HCT116 (cell line): Measurements from ENCODE around the gene ZEB2. TPM values are rescaled to one million over a fixed set of nuclear protein-coding genes. Genes with fewer than 3 reads are reported as not detected.

Experiments used
- ATAC-seq: fragments of 200-7000 bp; cut with Tn5 transposase; 2 replicates; pipeline ENCODE4 v1.9.1; 2020; ENCODE audit warnings: mild to moderate bottlenecking, moderate library complexity
- BruUV-seq: library from RNA; stranded (reverse); fragments of 400-500 nt; replicated peaks from 2 replicates; lab custom pipeline; 2021; lab: Mats Ljungman, UMichigan
- CTCF ChIA-PET: fragments of 300-600 bp; sonication (Branson Sonifier 250); formaldehyde crosslinking; loops from one replicate; lab custom pipeline; 2021; ENCODE audit warnings: antibody characterized with exemption; lab: Charles Lee
- POLR2A ChIA-PET: fragments of 300-600, 350-600 bp; sonication (Branson Sonifier 250); formaldehyde crosslinking; loops from one replicate; lab custom pipeline; 2021; ENCODE audit warnings: antibody characterized with exemption; lab: Charles Lee
- RAD21 ChIA-PET, 2 experiments: fragments of 300-600 bp; sonication (Branson Sonifier 250); formaldehyde crosslinking; loops; one replicate each; lab custom pipeline; 2023; ENCODE audit warnings: low total read pairs in 2 of 2; ENCODE audit not compliant: uncharacterized antibody in 2 of 2, unreplicated experiment in 2 of 2, low non-redundant PET in 1 of 2; lab: Charles Lee
- DNase-seq: peaks from one replicate; pipeline ENCODE4 v3.0.0-alpha.2; 2010; ENCODE audit warnings: low read depth, low spot score
- H2AFZ ChIP-seq: fragments of 200-600 bp; shearing (Covaris generic), sonication (generic); 2 replicates; pipeline ENCODE4 v1.6.1; 2017; ENCODE audit warnings: low read depth, mixed run types, mixed read lengths, antibody characterized with exemption, low read length; ENCODE audit not compliant: poor library complexity, severe bottlenecking
- H3K27ac ChIP-seq: 2 replicates; pipeline ENCODE4 v1.5.1; 2012; ENCODE audit warnings: low read depth, low read length
- H3K27me3 ChIP-seq: fragments of 200-600 bp; sonication (generic); 2 replicates; pipeline ENCODE4 v1.6.1; 2016; ENCODE audit warnings: mixed run types, low read length, mixed read lengths; ENCODE audit not compliant: insufficient read depth
- H3K36me3 ChIP-seq, 2 experiments: fragments of 200-500 bp in 1 of 2; fragments of 200-600 bp in 1 of 2; sonication (Bioruptor generic) in 1 of 2; sonication (generic) in 1 of 2; 2 replicates each; pipeline versions ENCODE4 v1.5.1 to v1.6.1; 2014 to 2016; ENCODE audit warnings: low read length in 2 of 2, inconsistent platforms in 1 of 2, mixed read lengths in 1 of 2, mixed run types in 1 of 2; ENCODE audit not compliant: insufficient read depth in 2 of 2, control insufficient read depth in 1 of 2
- H3K4me1 ChIP-seq, 2 experiments: fragments of 200-600 bp in 1 of 2; sonication (generic) in 1 of 2; 2 replicates each; pipeline versions ENCODE4 v1.5.1 to v1.6.1; 2012 to 2017; ENCODE audit warnings: low read length in 2 of 2, inconsistent platforms in 1 of 2, mild to moderate bottlenecking in 1 of 2, mixed read lengths in 1 of 2, mixed run types in 1 of 2, moderate library complexity in 1 of 2; ENCODE audit not compliant: insufficient read depth in 2 of 2, control insufficient read depth in 1 of 2
- H3K4me2 ChIP-seq: fragments of 200-600 bp; sonication (generic); 2 replicates; pipeline ENCODE4 v1.6.1; 2017; ENCODE audit warnings: mixed run types, low read length, mixed read lengths
- H3K4me3 ChIP-seq, 2 experiments: fragments of 200-600 bp in 1 of 2; sonication (generic) in 1 of 2; replicated peaks in 1 of 2; 2 replicates each; pipeline ENCODE4 v1.5.1; 2011 to 2016; ENCODE audit warnings: low read length in 2 of 2, control low read depth in 1 of 2, low read depth in 1 of 2, mild to moderate bottlenecking in 1 of 2, mixed read lengths in 1 of 2, mixed run types in 1 of 2
- H3K79me2 ChIP-seq: fragments of 200-600 bp; sonication (generic); 2 replicates; pipeline ENCODE4 v1.6.1; 2017; ENCODE audit warnings: mild to moderate bottlenecking, mixed run types, low read length, moderate library complexity, mixed read lengths; ENCODE audit not compliant: insufficient read depth
- H3K9ac ChIP-seq: fragments of 200-600 bp; sonication (generic); 2 replicates; pipeline ENCODE4 v1.6.1; 2016; ENCODE audit warnings: low read length, mixed read lengths
- H3K9me2 ChIP-seq: fragments of 200-600 bp; sonication (generic), shearing (Covaris generic); 2 replicates; pipeline ENCODE4 v1.6.1; 2017; ENCODE audit warnings: mixed run types, mild to moderate bottlenecking, moderate library complexity; ENCODE audit not compliant: insufficient read depth
- H3K9me3 ChIP-seq, 2 experiments: fragments of 200-500 bp in 1 of 2; fragments of 200-600 bp in 1 of 2; sonication (Bioruptor generic) in 1 of 2; sonication (generic) in 1 of 2; 2 replicates each; pipeline ENCODE4 v1.6.1; 2014 to 2017; ENCODE audit warnings: low read length in 2 of 2, mixed read lengths in 2 of 2, inconsistent platforms in 1 of 2, low read depth in 1 of 2, mild to moderate bottlenecking in 1 of 2, mixed run types in 1 of 2, moderate library complexity in 1 of 2; ENCODE audit not compliant: control insufficient read depth in 1 of 2, insufficient read depth in 1 of 2
- H4K20me1 ChIP-seq: fragments of 200-600 bp; sonication (generic), shearing (Covaris generic); 2 replicates; pipeline ENCODE4 v1.6.1; 2017; ENCODE audit warnings: mixed run types, mild to moderate bottlenecking, moderate library complexity; ENCODE audit not compliant: insufficient read depth
- CEBPB ChIP-seq: IDR thresholded peaks from 2 replicates; pipeline ENCODE4 v1.6.1; 2012; ENCODE audit warnings: low read depth
- ELF1 ChIP-seq: IDR thresholded peaks from 2 replicates; pipeline ENCODE4 v1.6.1; 2012; ENCODE audit warnings: low read depth, borderline replicate concordance
- EZH2 ChIP-seq: fragments of 200-600 bp; sonication (generic); IDR thresholded peaks from 2 replicates; pipeline ENCODE4 v1.6.1; 2017; ENCODE audit warnings: antibody characterized with exemption, mixed run types
- EZH2phosphoT487 ChIP-seq: fragments of 200-600 bp; IDR thresholded peaks from 2 replicates; pipeline ENCODE4 v1.6.1; 2018; ENCODE audit warnings: antibody characterized with exemption, borderline replicate concordance
- FOSL1 ChIP-seq: IDR thresholded peaks from 2 replicates; pipeline ENCODE4 v1.6.1; 2012; ENCODE audit warnings: low read depth
- JUND ChIP-seq: IDR thresholded peaks from 2 replicates; pipeline ENCODE4 v1.6.1; 2012
- MAX ChIP-seq: IDR thresholded peaks from 2 replicates; pipeline ENCODE4 v1.6.1; 2012
- POLR2A ChIP-seq: IDR thresholded peaks from 2 replicates; pipeline ENCODE4 v1.7.0; 2011; ENCODE audit warnings: borderline replicate concordance; ENCODE audit not compliant: insufficient read depth, insufficient read length; ENCODE audit errors: extremely low read depth
- POLR2AphosphoS5 ChIP-seq: IDR thresholded peaks from 2 replicates; pipeline ENCODE4 v1.6.1; 2011; ENCODE audit warnings: mild to moderate bottlenecking, low read depth, low read length, moderate library complexity
- RAD21 ChIP-seq: IDR thresholded peaks from 2 replicates; pipeline ENCODE4 v1.6.1; 2012; ENCODE audit warnings: low read depth, mild to moderate bottlenecking
- SIN3A ChIP-seq: IDR thresholded peaks from 2 replicates; pipeline ENCODE4 v1.6.1; 2012; ENCODE audit warnings: low read depth
- SP1 ChIP-seq: IDR thresholded peaks from 2 replicates; pipeline ENCODE4 v1.6.1; 2012; ENCODE audit warnings: low read depth
- SRF ChIP-seq: IDR thresholded peaks from 2 replicates; pipeline ENCODE4 v1.6.1; 2012; ENCODE audit warnings: low read depth
- TCF7L2 ChIP-seq: IDR thresholded peaks from 2 replicates; pipeline ENCODE4 v1.7.0; 2011; ENCODE audit warnings: borderline replicate concordance, inconsistent platforms; ENCODE audit not compliant: insufficient read depth, insufficient read length; ENCODE audit errors: extremely low read depth
- ZFX ChIP-seq: fragments of 450-650 bp; IDR thresholded peaks from 2 replicates; pipeline ENCODE4 v1.6.1; 2017
- intact Hi-C: fragments of 100-400 bp; cut with micrococcal nuclease; formaldehyde crosslinking; loops from 2 replicates; pipeline ENCODE4 v1.10.0; 2022
- total RNA-seq: library from RNA; stranded (reverse); gene quantifications from one replicate; pipeline ENCODE4 v1.2.1, GENCODE V29; 2021; ENCODE audit not compliant: unreplicated experiment
- TF ChIP-seq, protein P1 (sequence below), 3 experiments: fragments of 200-600 bp in 1 of 3; sonication (generic) in 1 of 3; IDR thresholded peaks in 2 of 3; conservative IDR thresholded peaks in 1 of 3; 2 replicates each; pipeline ENCODE4 v1.5.1; 2012 to 2017; ENCODE audit warnings: low read depth in 2 of 3, low read length in 2 of 3, antibody characterized with exemption in 1 of 3, borderline replicate concordance in 1 of 3, control low read depth in 1 of 3, mild to moderate bottlenecking in 1 of 3, mixed read lengths in 1 of 3, mixed run types in 1 of 3, moderate library complexity in 1 of 3; ENCODE audit not compliant: insufficient read depth in 1 of 3
- TF ChIP-seq, protein P2 (sequence below): IDR thresholded peaks from 2 replicates; pipeline ENCODE4 v1.6.1; 2012; ENCODE audit warnings: low read depth

ZEB2 gene
- total RNA-seq, 1 experiment from 2014 or later, result 0.81 TPM

DNA sequence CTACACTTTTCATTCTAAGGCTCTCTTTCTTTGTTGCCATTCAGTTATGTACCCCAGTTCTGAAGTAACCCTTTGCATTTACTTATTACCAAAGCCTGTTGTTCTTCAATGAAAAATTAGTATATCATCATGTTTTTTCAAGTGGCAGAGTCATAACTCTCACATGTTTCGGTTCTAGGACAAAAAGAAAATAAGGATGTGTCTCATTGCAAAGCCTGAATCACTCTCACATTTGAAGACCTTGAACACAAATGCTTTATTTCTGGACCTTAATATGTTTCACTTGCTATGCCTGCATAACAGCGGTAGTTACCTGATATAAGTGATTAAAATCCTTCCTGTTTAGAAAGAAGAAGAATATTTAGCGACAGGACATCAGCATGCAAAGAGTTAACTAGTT, 49.1 kb downstream of the ZEB2 start:
- Histone ChIP-seq H3K4me1 (no peaks in the 10 kb centered on the region), H3K36me3 (no peaks in the 10 kb centered on the region), H3K79me2 (no peaks in the 10 kb centered on the region), H3K9me3 (no peaks in the 10 kb centered on the region), H3K27me3 (no peaks in the 10 kb centered on the region), H3K9ac (no peak overlapping the region), H3K4me2 (no peak overlapping the region), H3K9me2 (no peaks in the 10 kb centered on the region), H2AFZ (no peak overlapping the region), H4K20me1 (no peaks in the 10 kb centered on the region), H3K27ac (no peak overlapping the region), H3K4me3 (no peak overlapping the region)
- ChIA-PET CTCF (no interaction called here), POLR2A (no interaction called here), RAD21 (no interaction called here)
- intact Hi-C loops, result no loop called here
- BruUV-seq, result no TSS peak
- TF ChIP-seq SRF (no peak), SIN3A (no peak), EZH2 (no peak), CEBPB (no peak), FOSL1 (no peak), SP1 (no peak), POLR2A (no peak), ELF1 (no peak), EZH2phosphoT487 (no peak)
- TF ChIP-seq, protein P1, sequence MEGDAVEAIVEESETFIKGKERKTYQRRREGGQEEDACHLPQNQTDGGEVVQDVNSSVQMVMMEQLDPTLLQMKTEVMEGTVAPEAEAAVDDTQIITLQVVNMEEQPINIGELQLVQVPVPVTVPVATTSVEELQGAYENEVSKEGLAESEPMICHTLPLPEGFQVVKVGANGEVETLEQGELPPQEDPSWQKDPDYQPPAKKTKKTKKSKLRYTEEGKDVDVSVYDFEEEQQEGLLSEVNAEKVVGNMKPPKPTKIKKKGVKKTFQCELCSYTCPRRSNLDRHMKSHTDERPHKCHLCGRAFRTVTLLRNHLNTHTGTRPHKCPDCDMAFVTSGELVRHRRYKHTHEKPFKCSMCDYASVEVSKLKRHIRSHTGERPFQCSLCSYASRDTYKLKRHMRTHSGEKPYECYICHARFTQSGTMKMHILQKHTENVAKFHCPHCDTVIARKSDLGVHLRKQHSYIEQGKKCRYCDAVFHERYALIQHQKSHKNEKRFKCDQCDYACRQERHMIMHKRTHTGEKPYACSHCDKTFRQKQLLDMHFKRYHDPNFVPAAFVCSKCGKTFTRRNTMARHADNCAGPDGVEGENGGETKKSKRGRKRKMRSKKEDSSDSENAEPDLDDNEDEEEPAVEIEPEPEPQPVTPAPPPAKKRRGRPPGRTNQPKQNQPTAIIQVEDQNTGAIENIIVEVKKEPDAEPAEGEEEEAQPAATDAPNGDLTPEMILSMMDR (IDR thresholded peaks at IDR 0.05 in 2 of 3, conservative IDR thresholded peaks at IDR 0.05 in 1 of 3; ENCODE audit: borderline replicate concordance in 1 of 3, insufficient read depth in 1 of 3, low read depth in 2 of 3, low read length in 2 of 3), result no peak
- DNase-seq (no peak), ATAC-seq (no peak)

DNA sequence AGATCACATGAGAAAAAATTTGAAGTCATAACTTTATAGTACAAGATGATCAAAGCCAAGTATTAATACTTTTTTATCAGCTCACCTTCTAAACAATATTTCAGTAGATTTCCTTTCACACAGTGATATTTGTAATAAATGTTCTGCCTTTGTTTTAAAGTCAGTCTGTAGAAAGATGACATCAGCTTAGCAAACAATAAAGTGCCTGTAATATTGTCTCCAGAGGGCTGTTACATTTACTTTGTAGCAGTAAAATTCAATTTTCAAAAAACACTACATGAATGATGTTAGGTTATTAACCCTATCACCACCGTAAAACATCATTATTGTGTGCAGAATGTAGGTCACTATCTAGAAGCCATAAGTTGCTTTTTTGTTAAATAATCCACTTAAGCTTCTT, 49.6 kb downstream of the ZEB2 start:
- POLR2A ChIA-PET, result no interaction called here

More for the DNA sequence above, 49.6 kb downstream of the ZEB2 start:
- Histone ChIP-seq H3K9ac (no peak overlapping the region), H3K4me3 (no peak overlapping the region), H3K79me2 (no peaks in the 10 kb centered on the region), H3K9me3 (no peaks in the 10 kb centered on the region), H3K27me3 (no peaks in the 10 kb centered on the region), H4K20me1 (no peaks in the 10 kb centered on the region), H3K4me1 (no peaks in the 10 kb centered on the region), H3K4me2 (no peak overlapping the region), H3K27ac (no peak overlapping the region), H2AFZ (no peak overlapping the region), H3K9me2 (no peaks in the 10 kb centered on the region), H3K36me3 (no peaks in the 10 kb centered on the region)
- ChIA-PET CTCF (no interaction called here), RAD21 (no interaction called here)
- intact Hi-C loops, result no loop called here
- TF ChIP-seq MAX, result no peak
- no peak for TF ChIP-seq ELF1
- no peak for TF ChIP-seq RAD21
- no peak for TF ChIP-seq ZFX
- TF ChIP-seq, protein P2, sequence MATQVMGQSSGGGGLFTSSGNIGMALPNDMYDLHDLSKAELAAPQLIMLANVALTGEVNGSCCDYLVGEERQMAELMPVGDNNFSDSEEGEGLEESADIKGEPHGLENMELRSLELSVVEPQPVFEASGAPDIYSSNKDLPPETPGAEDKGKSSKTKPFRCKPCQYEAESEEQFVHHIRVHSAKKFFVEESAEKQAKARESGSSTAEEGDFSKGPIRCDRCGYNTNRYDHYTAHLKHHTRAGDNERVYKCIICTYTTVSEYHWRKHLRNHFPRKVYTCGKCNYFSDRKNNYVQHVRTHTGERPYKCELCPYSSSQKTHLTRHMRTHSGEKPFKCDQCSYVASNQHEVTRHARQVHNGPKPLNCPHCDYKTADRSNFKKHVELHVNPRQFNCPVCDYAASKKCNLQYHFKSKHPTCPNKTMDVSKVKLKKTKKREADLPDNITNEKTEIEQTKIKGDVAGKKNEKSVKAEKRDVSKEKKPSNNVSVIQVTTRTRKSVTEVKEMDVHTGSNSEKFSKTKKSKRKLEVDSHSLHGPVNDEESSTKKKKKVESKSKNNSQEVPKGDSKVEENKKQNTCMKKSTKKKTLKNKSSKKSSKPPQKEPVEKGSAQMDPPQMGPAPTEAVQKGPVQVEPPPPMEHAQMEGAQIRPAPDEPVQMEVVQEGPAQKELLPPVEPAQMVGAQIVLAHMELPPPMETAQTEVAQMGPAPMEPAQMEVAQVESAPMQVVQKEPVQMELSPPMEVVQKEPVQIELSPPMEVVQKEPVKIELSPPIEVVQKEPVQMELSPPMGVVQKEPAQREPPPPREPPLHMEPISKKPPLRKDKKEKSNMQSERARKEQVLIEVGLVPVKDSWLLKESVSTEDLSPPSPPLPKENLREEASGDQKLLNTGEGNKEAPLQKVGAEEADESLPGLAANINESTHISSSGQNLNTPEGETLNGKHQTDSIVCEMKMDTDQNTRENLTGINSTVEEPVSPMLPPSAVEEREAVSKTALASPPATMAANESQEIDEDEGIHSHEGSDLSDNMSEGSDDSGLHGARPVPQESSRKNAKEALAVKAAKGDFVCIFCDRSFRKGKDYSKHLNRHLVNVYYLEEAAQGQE, result no peak
- no peak for TF ChIP-seq JUND
- no peak for TF ChIP-seq EZH2
- TF ChIP-seq TCF7L2, result no peak
- no peak for TF ChIP-seq SRF
- TF ChIP-seq POLR2AphosphoS5, result no peak
- no peak for TF ChIP-seq CEBPB
- no peak for TF ChIP-seq FOSL1
- no peak for DNase-seq
- ATAC-seq, result no peak
- BruUV-seq, result no TSS peak
